ENCODE data around the gene KLHL13. TPM values are rescaled to one million over a fixed set of nuclear protein-coding genes. Genes with fewer than 3 reads are reported as not detected.

Gene KLHL13
- total and polyA plus RNA-seq, 2 of the 8 experiments (the other 6 are each of a cell fraction or from before 2014, with no cell fraction given) = 6.4 to 12.8 TPM

- H3K4me2 ChIP-seq (ENCODE audit: insufficient read depth in 1 of 2, low read depth in 2 of 2, low read length in 2 of 2) = no peak overlapping the region
- H3K4me1 ChIP-seq (replicated peaks in 1 of 4; ENCODE audit: control insufficient read depth in 3 of 4, insufficient read depth in 4 of 4, low read length in 3 of 4) = no peaks in the 10 kb centered on the region
- no peak overlapping the region for H3K4me3 ChIP-seq (ENCODE audit: extremely low read depth in 1 of 4, insufficient read depth in 2 of 4, low read depth in 3 of 4, low read length in 4 of 4)
- no peak overlapping the region for H3K27ac ChIP-seq (ENCODE audit: low read depth, low read length)
- no peak overlapping the region for H4K91ac ChIP-seq (replicated peaks; ENCODE audit: insufficient read length, low read length)
- TF ChIP-seq HDAC6 (IDR thresholded peaks at IDR 0.05; ENCODE audit: low read depth, low read length) (no peak), SIX5 (IDR thresholded peaks at IDR 0.05; ENCODE audit: low read depth, low read length) (no peak)
- H3K56ac ChIP-seq (replicated peaks; ENCODE audit: insufficient read length, low read depth, low read length) = no peak overlapping the region
- H2BK20ac ChIP-seq (ENCODE audit: low read length) = no peak overlapping the region
- no peak overlapping the region for H2BK5ac ChIP-seq (ENCODE audit: low read depth, low read length)
- 90% methylated on average over 6 of the region's 6 CpGs; no CpG with 5 or more reads in 1 of the 2 experiments for WGBS, 2 experiments (ENCODE audit: extremely low coverage in 1 of 2, insufficient coverage in 1 of 2, insufficient read length in 1 of 2, insufficient replicate concordance in 2 of 2, low coverage in 1 of 2, low lambda C conversion rate in 2 of 2, missing lambda C conversion rate in 1 of 2)
- no peaks in the 10 kb centered on the region for H3K79me2 ChIP-seq (ENCODE audit: control insufficient read depth in 1 of 2, insufficient read depth in 2 of 2, low read length in 2 of 2)
- ChIA-PET CTCF (ENCODE audit: partially characterized antibody) (interaction anchor here (0.6 to 1.5 kb wide), 3 partner anchors 8 to 15 kb away, joined by 3 to 4 read pairs (median 3); no protein-coding TSS in a partner anchor), POLR2A (ENCODE audit: partially characterized antibody) (no interaction called here)
- no peak overlapping the region for H2AK5ac ChIP-seq (ENCODE audit: low read depth, low read length)
- no peak overlapping the region for H2BK12ac ChIP-seq (ENCODE audit: low read depth, low read length)
- H2BK15ac ChIP-seq (ENCODE audit: low read length) = no peak overlapping the region
- H3K4ac ChIP-seq (replicated peaks; ENCODE audit: insufficient read length, low read depth, low read length) = no peak overlapping the region
- no peak overlapping the region for H2BK120ac ChIP-seq (replicated peaks; ENCODE audit: low read depth, low read length)
- H3K36me3 ChIP-seq (ENCODE audit: control insufficient read depth in 2 of 4, insufficient read depth in 4 of 4, low read length in 3 of 4) = no peaks in the 10 kb centered on the region
- H3K23me2 ChIP-seq (ENCODE audit: low read depth, low read length) = no peaks in the 10 kb centered on the region; the same call in 1 of the 2 replicates
- no peak overlapping the region for H2AFZ ChIP-seq (ENCODE audit: low read length)
- no peaks in the 10 kb centered on the region for H3K27me3 ChIP-seq (replicated peaks in 1 of 4; ENCODE audit: control insufficient read depth in 3 of 4, extremely low read depth in 1 of 4, insufficient read depth in 3 of 4, low read length in 3 of 4)
- DNase-seq (ENCODE audit: low read depth in 1 of 2, low spot score in 2 of 2) (no peak), FAIRE-seq (no peak)
- no peak overlapping the region for H3K18ac ChIP-seq (ENCODE audit: extremely low read depth, low read length)
- H3K9ac ChIP-seq (replicated peaks in 1 of 4; ENCODE audit: extremely low read depth in 1 of 4, low read depth in 3 of 4, low read length in 3 of 4) = no peak overlapping the region
- H3K23ac ChIP-seq (ENCODE audit: insufficient read length) = no peak overlapping the region
- no peaks in the 10 kb centered on the region for H4K20me1 ChIP-seq (replicated peaks in 1 of 2; ENCODE audit: control insufficient read depth in 1 of 2, insufficient read depth in 2 of 2, low read length in 2 of 2)
- no peaks in the 10 kb centered on the region for H3K79me1 ChIP-seq (ENCODE audit: low read depth, low read length)
- no peak overlapping the region for H4K8ac ChIP-seq (ENCODE audit: extremely low read depth, insufficient read depth, low read length)
- H4K5ac ChIP-seq (ENCODE audit: insufficient read length, low read depth, low read length) = no peak overlapping the region
- H3K9me3 ChIP-seq (ENCODE audit: insufficient read depth in 2 of 2, low read depth in 1 of 2, low read length in 1 of 2) = no peaks in the 10 kb centered on the region
- no peak overlapping the region for H3K14ac ChIP-seq (ENCODE audit: insufficient read length)
Observed at GRCh38 chrX:118156254-118156952, 39.8 kb upstream of the KLHL13 start.

All from H1 (cell line).